PC-9 (cell line): Measurements from ENCODE around the gene UGT1A3.

Experiments
- CTCF ChIP-seq: fragments of 200-600 bp; sonication (generic); conservative IDR thresholded peaks from 2 replicates; pipeline ENCODE4 v1.6.1; 2017; ENCODE audit warnings: mixed run types, antibody characterized with exemption, mild to moderate bottlenecking, moderate library complexity
- EZH2 ChIP-seq: fragments of 200-600 bp; sonication (generic); IDR thresholded peaks from 2 replicates; pipeline ENCODE4 v1.8.0; 2017; ENCODE audit warnings: antibody characterized with exemption, low read depth

- TF ChIP-seq CTCF = no peak
- no peak for TF ChIP-seq EZH2
Observed at GRCh38 chr2:233772153-233772552, 43.3 kb downstream of the UGT1A3 start.
